Endothelial cell of umbilical vein (primary cell): Measurements from ENCODE around the gene CDK12. TPM values are rescaled to one million over a fixed set of nuclear protein-coding genes. Genes with fewer than 3 reads are reported as not detected.
A peak's percentile ranks its signal among the peaks of the same experiment; 100 is the strongest.

ENCODE experiments used
- Bru-seq: library from RNA; stranded (reverse); fragments of 400-500 nt; gene quantifications from one replicate; lab custom pipeline; 2021; lab: Mats Ljungman, UMichigan
- BruChase-seq, 2 experiments: library from RNA; stranded (reverse); fragments of 400-500 nt; gene quantifications; one replicate each; lab custom pipeline; 2021; lab: Mats Ljungman, UMichigan
- BruUV-seq: library from RNA; stranded (reverse); fragments of 400-500 nt; replicated peaks from 2 replicates; lab custom pipeline; 2021; lab: Mats Ljungman, UMichigan
- CTCF ChIA-PET: fragments of 300-600, 350-600 bp; sonication (Branson Sonifier 250); formaldehyde crosslinking; loops from one replicate; lab custom pipeline; 2021; ENCODE audit warnings: antibody characterized with exemption, inconsistent platforms; lab: Charles Lee
- POLR2A ChIA-PET: fragments of 300-600, 350-600 bp; sonication (Branson Sonifier 250); formaldehyde crosslinking; loops from one replicate; lab custom pipeline; 2021; ENCODE audit warnings: antibody characterized with exemption, inconsistent platforms; lab: Charles Lee
- DNase-seq: peaks from one replicate; pipeline ENCODE4 v3.0.0-alpha.2; 2011; ENCODE audit warnings: low read depth, low spot score
- FAIRE-seq: peaks from 2 replicates; lab custom pipeline; 2011; peaks lifted over from hg19 to GRCh38; lab: Jason Lieb, UNC
- H2AFZ ChIP-seq: 2 replicates; pipeline ENCODE4 v1.6.0; 2012; ENCODE audit warnings: low read depth, low read length, control low read depth, inconsistent platforms
- H3K27ac ChIP-seq: 2 replicates; pipeline ENCODE4 v1.5.1; 2011; ENCODE audit warnings: low read depth, mild to moderate bottlenecking, control low read depth, low read length, moderate library complexity; ENCODE audit not compliant: insufficient read depth
- H3K27me3 ChIP-seq, 2 experiments: 2 replicates each; pipeline versions ENCODE4 v1.6.0 to v1.6.1; 2011; ENCODE audit warnings: low read length in 2 of 2, mixed read lengths in 1 of 2; ENCODE audit not compliant: control insufficient read depth in 2 of 2, insufficient read depth in 2 of 2
- H3K36me3 ChIP-seq, 2 experiments: 2 replicates in 1 of 2; 3 replicates in 1 of 2; pipeline ENCODE4 v1.5.1; 2011; ENCODE audit warnings: low read length in 2 of 2, mild to moderate bottlenecking in 1 of 2, moderate library complexity in 1 of 2; ENCODE audit not compliant: control insufficient read depth in 2 of 2, insufficient read depth in 2 of 2; ENCODE audit errors: extremely low read depth in 1 of 2
- H3K4me1 ChIP-seq: 3 replicates; pipeline ENCODE4 v1.5.1; 2011; ENCODE audit warnings: mild to moderate bottlenecking, low read length; ENCODE audit not compliant: control insufficient read depth, insufficient read depth; ENCODE audit errors: extremely low read depth
- H3K4me2 ChIP-seq: 2 replicates; pipeline ENCODE4 v1.6.1; 2011; ENCODE audit warnings: low read length, control low read depth, mixed read lengths; ENCODE audit not compliant: insufficient read depth
- H3K4me3 ChIP-seq, 3 experiments: fragments of 200-600 bp in 1 of 3; sonication (generic), shearing (Covaris generic) in 1 of 3; replicated peaks in 1 of 3; 2 replicates each; pipeline ENCODE4 v1.5.1; 2011 to 2016; ENCODE audit warnings: control low read depth in 3 of 3, low read length in 3 of 3, mild to moderate bottlenecking in 2 of 3, inconsistent platforms in 1 of 3, low read depth in 1 of 3, moderate library complexity in 1 of 3; ENCODE audit not compliant: insufficient read depth in 1 of 3
- H3K79me2 ChIP-seq: 2 replicates; pipeline ENCODE4 v1.6.0; 2012; ENCODE audit warnings: low read length, inconsistent platforms; ENCODE audit not compliant: control insufficient read depth, insufficient read depth
- H3K9ac ChIP-seq: replicated peaks from 2 replicates; pipeline ENCODE3; 2011; ENCODE audit warnings: low read length, control low read depth; ENCODE audit not compliant: insufficient read depth; ENCODE audit errors: extremely low read depth
- H3K9me1 ChIP-seq: replicated peaks from 3 replicates; pipeline ENCODE4 v1.6.0; 2011; ENCODE audit warnings: mild to moderate bottlenecking, low read length; ENCODE audit not compliant: control insufficient read depth, insufficient read depth; ENCODE audit errors: extremely low read depth
- H3K9me3 ChIP-seq: replicated peaks from 2 replicates; pipeline ENCODE4 v1.5.1; 2012; ENCODE audit warnings: low read length, inconsistent platforms; ENCODE audit not compliant: control insufficient read depth, insufficient read depth
- H4K20me1 ChIP-seq: replicated peaks from 2 replicates; pipeline ENCODE3; 2011; ENCODE audit warnings: mild to moderate bottlenecking, low read length; ENCODE audit not compliant: control insufficient read depth, insufficient read depth; ENCODE audit errors: extremely low read depth
- EZH2 ChIP-seq: IDR thresholded peaks from 2 replicates; pipeline ENCODE4 v1.6.1; 2012; ENCODE audit warnings: borderline replicate concordance, low read depth, mild to moderate bottlenecking, moderate library complexity, low read length, inconsistent platforms; ENCODE audit not compliant: severe bottlenecking
- FOS ChIP-seq: IDR thresholded peaks from 2 replicates; pipeline ENCODE4 v1.6.1; 2011; ENCODE audit warnings: mild to moderate bottlenecking, low read length, moderate library complexity, borderline replicate concordance; ENCODE audit not compliant: insufficient read depth
- GATA2 ChIP-seq: IDR thresholded peaks from 2 replicates; pipeline ENCODE4 v1.7.0; 2011; ENCODE audit warnings: low read depth, mild to moderate bottlenecking, moderate library complexity, mixed read lengths, low read length; ENCODE audit not compliant: insufficient read length, insufficient read depth
- JUN ChIP-seq: IDR thresholded peaks from 2 replicates; pipeline ENCODE4 v1.6.1; 2011; ENCODE audit warnings: borderline replicate concordance, low read depth; ENCODE audit not compliant: insufficient read length, insufficient read depth
- MYC ChIP-seq: IDR thresholded peaks from one replicate; pipeline ENCODE4 v1.6.1; 2011; ENCODE audit warnings: mild to moderate bottlenecking, low read depth, low read length
- POLR2A ChIP-seq: IDR thresholded peaks from 2 replicates; pipeline ENCODE4 v1.6.1; 2012; ENCODE audit warnings: low read depth, mild to moderate bottlenecking, control low read depth, low read length
- POLR2AphosphoS5 ChIP-seq: IDR thresholded peaks from 2 replicates; pipeline ENCODE4 v1.6.1; 2012; ENCODE audit warnings: low read depth, mild to moderate bottlenecking, control low read depth, low read length, moderate library complexity; ENCODE audit not compliant: insufficient read depth
- dilution Hi-C: fragments of 300-500 bp; cut with MboI; formaldehyde crosslinking; loops from one replicate; pipeline ENCODE4 v1.15.0; 2019; ENCODE audit warnings: low sequenced_read_pairs; ENCODE audit not compliant: extremely low pct_ligation_motif_present
- intact Hi-C: fragments of 100-400 bp; cut with micrococcal nuclease; formaldehyde crosslinking; loops from one replicate; pipeline ENCODE4 v1.10.0; 2022
- long read RNA-seq: library from polyadenylated mRNA; stranded (forward); transcript quantifications from one replicate; pipeline ENCODE4 v2.0.0, GENCODE V29; 2021
- polyA minus RNA-seq, 3 experiments: library from RNA; depleted of rRNA, polyadenylated mRNA; stranded (reverse); fragments of >200 nt; gene quantifications; 1 replicate in 1 of 3; 2 replicates in 2 of 3; pipeline ENCODE4 v1.2.3, GENCODE V29; 2011
- polyA plus RNA-seq, 4 experiments: library from polyadenylated mRNA; depleted of rRNA in 3 of 4; stranded (reverse) in 3 of 4; unstranded in 1 of 4; fragments of >200 nt; gene quantifications; 2 replicates each; pipeline versions ENCODE4 v1.2.1 to v1.2.3, GENCODE V29; 2011 to 2012; ENCODE audit warnings: missing spikeins in 1 of 4
- total RNA-seq: library from RNA; stranded (reverse); gene quantifications from 2 replicates; pipeline ENCODE4 v1.2.3, GENCODE V29; 2021
- TF ChIP-seq, protein P1 (sequence below), 2 donors: IDR thresholded peaks; 1 replicate in 1 of 2; 2 replicates in 1 of 2; pipeline ENCODE4 v1.5.1; 2011; ENCODE audit warnings: low read length in 2 of 2, mild to moderate bottlenecking in 2 of 2, moderate library complexity in 2 of 2, control low read depth in 1 of 2, inconsistent platforms in 1 of 2, low read depth in 1 of 2; ENCODE audit not compliant: insufficient read depth in 1 of 2; ENCODE audit errors: extremely low read depth in 1 of 2
- TF ChIP-seq, protein P2 (sequence below): IDR thresholded peaks from 2 replicates; pipeline ENCODE4 v1.6.1; 2011; ENCODE audit not compliant: insufficient read depth, insufficient read length

The CDK12 gene
- total RNA-seq = 53.9 and 55.4 TPM in 2 replicates
- 14.2 and 14.6 TPM in 2 replicates for polyA plus RNA-seq
- 12.6 and 13.0 TPM in 2 replicates for polyA plus RNA-seq (2011; cell fraction: cytosol; rRNA removed)
- 54.8 and 58.3 TPM in 2 replicates for polyA plus RNA-seq (2011; cell fraction: nucleus; rRNA removed)
- 25.7 and 34.9 TPM in 2 replicates for polyA plus RNA-seq (2012)
- 60.0 and 76.1 TPM in 2 replicates for polyA minus RNA-seq
- 47.3 TPM for polyA minus RNA-seq (2011; cell fraction: cytosol; rRNA and poly(A)+ RNA removed)
- polyA minus RNA-seq (2011; cell fraction: nucleus; rRNA and poly(A)+ RNA removed) = 75.0 and 103 TPM in 2 replicates
- Bru-seq, nascent RNA = percentile 81 among the genes with signal in this experiment
- percentile 81 among the genes with signal in this experiment for BruChase-seq, experiment 1, labeled RNA remaining after a 6-hour chase
- percentile 85 among the genes with signal in this experiment for BruChase-seq, experiment 2, labeled RNA remaining after a 2-hour chase
- long read RNA-seq, partial matches to known transcripts = 3 of 10 reads
- long read RNA-seq, other reads (novel, unspliced or antisense) = 5 of 10 reads

DNA sequence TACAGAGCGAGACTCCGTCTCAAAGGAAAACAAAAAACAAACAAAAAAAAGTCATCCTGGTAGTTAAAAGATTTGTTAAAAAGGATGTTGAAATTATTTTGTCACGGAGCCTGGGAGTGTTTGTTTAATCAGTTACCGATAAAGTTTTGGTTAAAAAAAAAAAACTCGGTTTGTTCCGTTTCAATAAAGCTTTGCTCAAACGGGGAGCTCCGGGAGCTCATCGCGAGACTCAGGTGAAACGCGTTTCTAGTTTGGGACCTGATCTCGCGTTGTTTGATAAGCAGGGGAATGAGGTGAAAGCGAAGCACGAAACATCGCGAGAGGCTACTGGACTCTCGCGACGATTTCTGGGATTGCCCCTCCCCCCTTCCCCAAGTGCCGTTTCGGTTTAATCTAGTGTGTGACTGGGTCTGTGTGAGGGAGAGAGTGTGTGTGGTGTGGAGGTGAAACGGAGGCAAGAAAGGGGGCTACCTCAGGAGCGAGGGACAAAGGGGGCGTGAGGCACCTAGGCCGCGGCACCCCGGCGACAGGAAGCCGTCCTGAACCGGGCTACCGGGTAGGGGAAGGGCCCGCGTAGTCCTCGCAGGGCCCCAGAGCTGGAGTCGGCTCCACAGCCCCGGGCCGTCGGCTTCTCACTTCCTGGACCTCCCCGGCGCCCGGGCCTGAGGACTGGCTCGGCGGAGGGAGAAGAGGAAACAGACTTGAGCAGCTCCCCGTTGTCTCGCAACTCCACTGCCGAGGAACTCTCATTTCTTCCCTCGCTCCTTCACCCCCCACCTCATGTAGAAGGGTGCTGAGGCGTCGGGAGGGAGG is at the start of gene CDK12:
TSS of gene CDK12 (plus strand) at position 374 of the 813 bp plus-strand sequence. CDS start 586 bp downstream, outside the sequence.
- Histone ChIP-seq H3K4me1 (peaks cover 15% of the 10 kb centered on the region), H2AFZ (peak within 1 kb of the TSS; percentile 89), H3K27ac (peak within 1 kb of the TSS; percentile 94), H3K4me3 (peak within 1 kb of the TSS; percentile 62 to 93 (median 83)), H3K4me2 (peak within 1 kb of the TSS; percentile 100), H3K36me3 (peaks cover 0 to 2% of the 10 kb centered on the region in 2 experiments), H3K27me3 (no peaks in the 10 kb centered on the region), H3K9me3 (no peaks in the 10 kb centered on the region), H3K9me1 (no peaks in the 10 kb centered on the region), H3K79me2 (peaks cover 48% of the 10 kb centered on the region), H3K9ac (peak within 1 kb of the TSS; percentile 100), H4K20me1 (peaks cover 12% of the 10 kb centered on the region)
- TF ChIP-seq JUN (no peak), POLR2AphosphoS5 (peak; percentile 93), EZH2 (no peak), MYC (peak; percentile 38), GATA2 (no peak), FOS (no peak), POLR2A (peak; percentile 95)
- TF ChIP-seq, protein P1, sequence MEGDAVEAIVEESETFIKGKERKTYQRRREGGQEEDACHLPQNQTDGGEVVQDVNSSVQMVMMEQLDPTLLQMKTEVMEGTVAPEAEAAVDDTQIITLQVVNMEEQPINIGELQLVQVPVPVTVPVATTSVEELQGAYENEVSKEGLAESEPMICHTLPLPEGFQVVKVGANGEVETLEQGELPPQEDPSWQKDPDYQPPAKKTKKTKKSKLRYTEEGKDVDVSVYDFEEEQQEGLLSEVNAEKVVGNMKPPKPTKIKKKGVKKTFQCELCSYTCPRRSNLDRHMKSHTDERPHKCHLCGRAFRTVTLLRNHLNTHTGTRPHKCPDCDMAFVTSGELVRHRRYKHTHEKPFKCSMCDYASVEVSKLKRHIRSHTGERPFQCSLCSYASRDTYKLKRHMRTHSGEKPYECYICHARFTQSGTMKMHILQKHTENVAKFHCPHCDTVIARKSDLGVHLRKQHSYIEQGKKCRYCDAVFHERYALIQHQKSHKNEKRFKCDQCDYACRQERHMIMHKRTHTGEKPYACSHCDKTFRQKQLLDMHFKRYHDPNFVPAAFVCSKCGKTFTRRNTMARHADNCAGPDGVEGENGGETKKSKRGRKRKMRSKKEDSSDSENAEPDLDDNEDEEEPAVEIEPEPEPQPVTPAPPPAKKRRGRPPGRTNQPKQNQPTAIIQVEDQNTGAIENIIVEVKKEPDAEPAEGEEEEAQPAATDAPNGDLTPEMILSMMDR (IDR thresholded peaks at IDR 0.05; ENCODE audit: extremely low read depth in 1 of 2, insufficient read depth in 1 of 2, low read depth in 1 of 2, low read length in 2 of 2) = no peak
- TF ChIP-seq, protein P2, sequence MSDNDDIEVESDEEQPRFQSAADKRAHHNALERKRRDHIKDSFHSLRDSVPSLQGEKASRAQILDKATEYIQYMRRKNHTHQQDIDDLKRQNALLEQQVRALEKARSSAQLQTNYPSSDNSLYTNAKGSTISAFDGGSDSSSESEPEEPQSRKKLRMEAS = no peak
- TSS peak; percentile 91 for BruUV-seq
- POLR2A ChIA-PET = interaction anchor here (0.6 to 2.7 kb wide), 7 partner anchors 8 to 557 kb away, joined by 3 to 45 read pairs (median 4); partner anchors contain the start of genes FBXL20, LRRC3C, MED1 and ORMDL3
- peak; percentile 100 for FAIRE-seq
- CTCF ChIA-PET = interaction anchor here (0.9 to 3.0 kb wide), 6 partner anchors 10 to 297 kb away, joined by 3 to 35 read pairs (median 4); partner anchors contain the start of gene MED1
- dilution Hi-C loops = no loop called here
- DNase-seq = peak; percentile 99
- intact Hi-C loops = loop anchor here (1.0 kb wide), 1 partner anchor 10 kb away; the partner anchor contains the start of gene MED1
